ENCODE measurements around the gene SLC34A3. TPM values are rescaled to one million over a fixed set of nuclear protein-coding genes. Genes with fewer than 3 reads are reported as not detected.

SLC34A3 gene
- total RNA-seq, 2 experiments from 2014 or later: not detected

DNA sequence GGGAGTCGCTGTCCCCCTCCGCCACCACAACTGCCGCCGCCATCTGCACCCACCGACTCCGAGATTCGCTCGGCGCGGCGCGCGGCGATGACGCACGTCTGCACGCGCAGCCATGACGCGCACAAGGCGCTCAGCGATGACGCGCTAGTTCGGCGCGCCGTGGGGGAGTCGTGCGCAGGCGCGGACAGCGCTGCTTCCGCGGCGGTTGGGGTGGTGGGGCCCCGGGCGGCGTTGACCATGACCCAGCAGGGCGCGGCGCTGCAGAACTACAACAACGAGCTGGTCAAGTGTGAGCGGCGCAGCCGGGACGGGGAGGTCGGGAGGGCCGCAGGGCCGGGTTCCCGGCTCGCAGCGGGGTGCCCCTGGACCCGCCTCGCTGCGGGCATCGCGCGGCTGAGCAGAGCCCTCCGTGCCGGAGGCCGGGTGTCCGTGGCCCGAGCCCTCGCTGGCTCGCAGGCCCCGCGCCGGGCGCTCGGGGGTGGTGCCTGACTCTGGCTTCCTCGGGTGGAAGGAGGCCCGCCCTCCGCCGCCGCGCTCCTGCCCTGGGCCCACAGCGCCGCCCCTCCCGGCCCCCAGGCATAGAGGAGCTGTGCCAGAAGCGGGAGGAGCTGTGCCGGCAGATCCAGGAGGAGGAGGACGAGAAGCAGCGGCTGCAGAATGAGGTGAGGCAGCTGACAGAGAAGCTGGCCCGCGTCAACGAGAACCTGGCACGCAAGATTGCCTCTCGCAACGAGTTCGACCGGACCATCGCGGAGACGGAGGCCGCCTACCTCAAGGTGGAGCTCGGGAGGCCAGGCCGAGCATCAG, 42.0 kb upstream of the SLC34A3 start, which contains the start of the genes ANAPC2 and SSNA1:
Gene ANAPC2, minus strand, starts transcription at position 71 of the 807 bp plus-strand sequence. Its CDS starts 28 bp downstream, at position 43.
Gene SSNA1, plus strand, starts transcription at position 187 of the 807 bp plus-strand sequence. Its CDS starts 51 bp downstream, at position 238.
- ATAC-seq: peak; percentile 84

GRCh38 chr9:137189297-137190295, 41.1 kb upstream of the SLC34A3 start:
- CTCF ChIA-PET: interaction anchor here (0.8 to 2.2 kb wide), 19 partner anchors 8 to 94 kb away, joined by 3 to 15 read pairs (median 4); partner anchors contain the start of genes CYSRT1, NDOR1, RNF224 and TMEM203
- H3K36me3 Mint-ChIP-seq (ENCODE audit: low read depth): peaks cover 6% of the 10 kb centered on the region

More for the DNA sequence above, 42.0 kb upstream of the SLC34A3 start, which contains the start of the genes ANAPC2 and SSNA1:
- H3K27me3 Mint-ChIP-seq: no peaks in the 10 kb centered on the region
- peak; percentile 92 for DNase-seq
- peak within 1 kb of the TSS; percentile 91 for H3K4me3 Mint-ChIP-seq
- H3K27ac Mint-ChIP-seq: peak within 1 kb of the TSS; percentile 94
- no peaks in the 10 kb centered on the region for H3K9me3 Mint-ChIP-seq
- peaks cover 6% of the 10 kb centered on the region for H3K36me3 Mint-ChIP-seq (ENCODE audit: low read depth)
- TF ChIP-seq CTCF (IDR thresholded peaks at IDR 0.05): peak; percentile 53
- ChIA-PET POLR2A (interaction anchor here (0.6 to 4.0 kb wide), 18 partner anchors 10 to 311 kb away, joined by 3 to 28 read pairs (median 4); partner anchors contain the start of genes DPP7, LRRC26, MAN1B1 and NDOR1), CTCF (interaction anchor here (0.8 to 2.2 kb wide), 20 partner anchors 9 to 93 kb away, joined by 3 to 15 read pairs (median 4); partner anchors contain the start of genes CYSRT1, NDOR1, RNF224 and TMEM203)
- intact Hi-C loops (cut with micrococcal nuclease): no loop called here
- peaks cover 32% of the 10 kb centered on the region for H3K4me1 Mint-ChIP-seq (ENCODE audit: low read depth)

DNA sequence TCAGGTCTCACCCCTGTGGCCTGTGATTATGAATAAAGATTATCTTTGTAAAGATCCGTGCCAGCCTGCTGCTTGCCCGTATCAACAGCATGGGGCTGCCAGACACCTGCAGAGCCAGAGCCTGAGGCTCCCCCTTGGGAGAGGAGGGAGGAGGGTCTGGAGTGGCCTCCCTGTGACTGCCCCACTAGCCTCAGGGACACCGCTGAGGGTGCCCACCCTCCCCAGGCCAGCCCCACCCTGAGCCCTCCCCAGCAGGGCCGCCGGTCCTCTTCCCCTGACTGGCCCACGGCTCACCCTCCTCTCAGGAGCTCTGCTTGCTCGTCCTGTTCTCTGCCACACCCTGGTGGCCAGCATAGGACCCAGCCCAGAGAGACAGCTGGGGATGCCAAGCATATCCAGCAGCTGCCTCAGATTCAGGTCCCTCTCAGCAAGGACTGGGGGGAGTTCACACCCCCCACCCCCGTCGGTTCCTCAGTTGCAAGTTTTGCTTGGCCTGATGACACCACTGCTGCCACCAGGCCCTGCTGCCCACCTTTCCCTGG, 40.3 kb upstream of the SLC34A3 start:
- H3K4me1 Mint-ChIP-seq (ENCODE audit: low read depth): peaks cover 30% of the 10 kb centered on the region
- CTCF ChIA-PET: interaction anchor here (0.7 to 2.0 kb wide), 6 partner anchors 16 to 155 kb away, joined by 3 to 15 read pairs (median 4); partner anchors contain the start of genes NDOR1, RNF224 and TMEM203
- POLR2A ChIA-PET: interaction anchor here (1.3 to 4.0 kb wide), 3 partner anchors 8 to 63 kb away, joined by 5 to 16 read pairs (median 9); no protein-coding TSS in a partner anchor
- TF ChIP-seq CTCF (IDR thresholded peaks at IDR 0.05): no peak
- H3K4me3 Mint-ChIP-seq: peak overlapping the region; percentile 52
- no peaks in the 10 kb centered on the region for H3K27me3 Mint-ChIP-seq
- intact Hi-C loops (cut with micrococcal nuclease): no loop called here
- H3K27ac Mint-ChIP-seq: no peak overlapping the region
- H3K9me3 Mint-ChIP-seq: no peaks in the 10 kb centered on the region
- ATAC-seq (no peak), DNase-seq (no peak)
- peaks cover 6% of the 10 kb centered on the region for H3K36me3 Mint-ChIP-seq (ENCODE audit: low read depth)

More at GRCh38 chr9:137189297-137190295, 41.1 kb upstream of the SLC34A3 start:
- H3K9me3 Mint-ChIP-seq: no peaks in the 10 kb centered on the region
- H3K27me3 Mint-ChIP-seq: no peaks in the 10 kb centered on the region
- POLR2A ChIA-PET: interaction anchor here (0.9 to 4.0 kb wide), 13 partner anchors 9 to 103 kb away, joined by 3 to 28 read pairs (median 5); partner anchors contain the start of genes DPP7, LRRC26, MAN1B1 and NDOR1
- peak; percentile 24 for TF ChIP-seq CTCF (IDR thresholded peaks at IDR 0.05)
- H3K4me1 Mint-ChIP-seq (ENCODE audit: low read depth): peaks cover 32% of the 10 kb centered on the region
- peak overlapping the region; percentile 91 for H3K4me3 Mint-ChIP-seq
- ATAC-seq: no peak
- no peak for DNase-seq
- intact Hi-C loops (cut with micrococcal nuclease): no loop called here
- peak overlapping the region; percentile 94 for H3K27ac Mint-ChIP-seq

DNA sequence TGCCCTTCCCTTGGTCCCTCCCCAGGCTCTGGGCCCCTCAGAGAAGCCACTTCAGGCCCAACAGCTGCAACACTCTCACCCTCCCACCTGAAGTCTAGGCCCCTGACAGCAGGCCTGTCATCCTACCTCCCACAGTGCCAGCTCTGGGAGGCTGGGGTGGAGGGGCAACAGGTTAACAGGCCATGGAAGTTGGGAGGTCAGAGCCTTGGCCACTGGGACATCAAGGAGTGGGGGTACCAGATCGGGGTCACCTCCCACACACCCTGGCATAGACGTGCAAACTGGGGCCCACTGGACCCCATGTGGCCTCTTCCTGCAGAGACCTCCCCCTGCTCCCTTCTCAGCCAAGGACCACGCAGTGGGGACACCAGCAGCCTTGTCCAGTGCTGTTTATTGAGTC, 39.5 kb upstream of the SLC34A3 start:
- ChIA-PET CTCF (interaction anchor here (0.8 to 1.5 kb wide), 3 partner anchors 9 to 156 kb away, joined by 3 to 5 read pairs (median 3); partner anchors contain the start of gene TPRN), POLR2A (no interaction called here)
- TF ChIP-seq CTCF (IDR thresholded peaks at IDR 0.05): no peak
- H3K27ac Mint-ChIP-seq: peak overlapping the region; percentile 55
- ATAC-seq (no peak), DNase-seq (no peak)
- no peak overlapping the region for H3K4me3 Mint-ChIP-seq
- peaks cover 6% of the 10 kb centered on the region for H3K36me3 Mint-ChIP-seq (ENCODE audit: low read depth)
- intact Hi-C loops (cut with micrococcal nuclease): no loop called here
- H3K4me1 Mint-ChIP-seq (ENCODE audit: low read depth): peaks cover 27% of the 10 kb centered on the region
- no peaks in the 10 kb centered on the region for H3K9me3 Mint-ChIP-seq
- no peaks in the 10 kb centered on the region for H3K27me3 Mint-ChIP-seq

All from activated CD8-positive, alpha-beta T cell treated with anti-CD3 and anti-CD28 coated beads for 36 hours (primary cell).